HL-60 (cell line): ENCODE data around the gene ASB8.

Experiments
- DNase-seq, 2 experiments: peaks; one replicate each; pipeline ENCODE4 v3.0.0-alpha.2; 2010 to 2020; ENCODE audit warnings: low read depth in 1 of 2, low spot score in 1 of 2
- H3K27ac ChIP-seq: fragments of 250-450 bp; sonication (Bioruptor Pico); replicated peaks from 2 replicates; pipeline ENCODE4 v1.5.1; 2020; ENCODE audit warnings: mild to moderate bottlenecking, moderate library complexity
- H3K27me3 ChIP-seq: fragments of 250-450 bp; sonication (Bioruptor Pico); 2 replicates; pipeline ENCODE4 v1.5.1; 2021; ENCODE audit warnings: mild to moderate bottlenecking, moderate library complexity; ENCODE audit not compliant: insufficient read depth, poor library complexity, severe bottlenecking
- H3K4me3 ChIP-seq: replicated peaks from 2 replicates; pipeline ENCODE4 v1.5.1; 2011; ENCODE audit warnings: mild to moderate bottlenecking, control low read depth, low read length; ENCODE audit not compliant: insufficient read depth
- GABPA ChIP-seq: IDR thresholded peaks from 2 replicates; pipeline ENCODE4 v1.6.1; 2012; ENCODE audit warnings: low read depth
- POLR2AphosphoS5 ChIP-seq: IDR thresholded peaks from 2 replicates; pipeline ENCODE4 v1.6.1; 2012; ENCODE audit warnings: low read depth
- SPI1 ChIP-seq: IDR thresholded peaks from 2 replicates; pipeline ENCODE4 v1.6.1; 2012; ENCODE audit warnings: low read depth, mild to moderate bottlenecking, borderline replicate concordance
- TF ChIP-seq, protein P1 (sequence below): IDR thresholded peaks from one replicate; pipeline ENCODE4 v1.5.1; 2011; ENCODE audit warnings: low read length, control low read depth, inconsistent platforms; ENCODE audit not compliant: insufficient read depth
- TF ChIP-seq, protein P2 (sequence below): IDR thresholded peaks from 2 replicates; pipeline ENCODE4 v1.6.1; 2012; ENCODE audit warnings: low read depth; ENCODE audit not compliant: insufficient replicate concordance

ASB8 gene

DNA sequence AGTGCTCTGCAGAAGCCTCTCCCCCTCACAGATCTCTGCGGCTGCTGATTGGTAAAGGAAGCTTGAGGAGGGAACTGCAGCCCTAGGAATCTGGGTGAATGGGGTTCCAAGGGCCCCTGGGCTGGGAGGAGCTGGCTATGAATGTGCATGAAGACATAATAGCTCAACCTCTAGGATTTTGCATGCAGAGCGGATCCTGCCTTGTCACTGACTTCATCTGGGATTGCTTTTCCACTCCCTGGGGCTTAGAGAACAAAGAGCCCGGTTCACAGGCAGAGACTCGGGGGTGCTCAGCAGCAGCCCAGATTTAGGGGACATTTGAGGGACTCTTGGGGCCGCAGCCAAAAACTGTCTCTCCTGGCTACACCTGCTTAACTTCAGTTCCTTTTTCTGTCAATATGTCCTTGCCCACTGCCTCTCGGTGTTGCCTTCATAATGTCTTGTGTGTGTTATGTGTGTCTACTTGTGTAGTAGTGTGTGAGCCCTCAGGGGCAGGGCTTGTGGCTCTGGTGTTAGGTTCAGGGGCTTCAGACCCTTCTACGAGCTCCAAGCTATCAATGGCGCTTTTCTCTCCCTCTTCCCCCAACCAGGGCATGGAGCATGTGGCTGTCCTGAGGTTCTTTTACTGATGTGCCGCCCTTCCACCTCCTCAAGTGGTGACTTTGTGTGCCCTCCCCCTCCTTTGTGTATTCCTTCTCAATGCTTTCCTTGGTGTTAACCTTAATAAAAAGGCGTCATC lies 28.0 kb upstream of the ASB8 start:
- TF ChIP-seq, protein P1, sequence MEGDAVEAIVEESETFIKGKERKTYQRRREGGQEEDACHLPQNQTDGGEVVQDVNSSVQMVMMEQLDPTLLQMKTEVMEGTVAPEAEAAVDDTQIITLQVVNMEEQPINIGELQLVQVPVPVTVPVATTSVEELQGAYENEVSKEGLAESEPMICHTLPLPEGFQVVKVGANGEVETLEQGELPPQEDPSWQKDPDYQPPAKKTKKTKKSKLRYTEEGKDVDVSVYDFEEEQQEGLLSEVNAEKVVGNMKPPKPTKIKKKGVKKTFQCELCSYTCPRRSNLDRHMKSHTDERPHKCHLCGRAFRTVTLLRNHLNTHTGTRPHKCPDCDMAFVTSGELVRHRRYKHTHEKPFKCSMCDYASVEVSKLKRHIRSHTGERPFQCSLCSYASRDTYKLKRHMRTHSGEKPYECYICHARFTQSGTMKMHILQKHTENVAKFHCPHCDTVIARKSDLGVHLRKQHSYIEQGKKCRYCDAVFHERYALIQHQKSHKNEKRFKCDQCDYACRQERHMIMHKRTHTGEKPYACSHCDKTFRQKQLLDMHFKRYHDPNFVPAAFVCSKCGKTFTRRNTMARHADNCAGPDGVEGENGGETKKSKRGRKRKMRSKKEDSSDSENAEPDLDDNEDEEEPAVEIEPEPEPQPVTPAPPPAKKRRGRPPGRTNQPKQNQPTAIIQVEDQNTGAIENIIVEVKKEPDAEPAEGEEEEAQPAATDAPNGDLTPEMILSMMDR: no peak
- TF ChIP-seq SPI1: no peak; the same call in 1 of the 2 replicates
- TF ChIP-seq POLR2AphosphoS5: no peak
- no peak for TF ChIP-seq GABPA
- TF ChIP-seq, protein P2, sequence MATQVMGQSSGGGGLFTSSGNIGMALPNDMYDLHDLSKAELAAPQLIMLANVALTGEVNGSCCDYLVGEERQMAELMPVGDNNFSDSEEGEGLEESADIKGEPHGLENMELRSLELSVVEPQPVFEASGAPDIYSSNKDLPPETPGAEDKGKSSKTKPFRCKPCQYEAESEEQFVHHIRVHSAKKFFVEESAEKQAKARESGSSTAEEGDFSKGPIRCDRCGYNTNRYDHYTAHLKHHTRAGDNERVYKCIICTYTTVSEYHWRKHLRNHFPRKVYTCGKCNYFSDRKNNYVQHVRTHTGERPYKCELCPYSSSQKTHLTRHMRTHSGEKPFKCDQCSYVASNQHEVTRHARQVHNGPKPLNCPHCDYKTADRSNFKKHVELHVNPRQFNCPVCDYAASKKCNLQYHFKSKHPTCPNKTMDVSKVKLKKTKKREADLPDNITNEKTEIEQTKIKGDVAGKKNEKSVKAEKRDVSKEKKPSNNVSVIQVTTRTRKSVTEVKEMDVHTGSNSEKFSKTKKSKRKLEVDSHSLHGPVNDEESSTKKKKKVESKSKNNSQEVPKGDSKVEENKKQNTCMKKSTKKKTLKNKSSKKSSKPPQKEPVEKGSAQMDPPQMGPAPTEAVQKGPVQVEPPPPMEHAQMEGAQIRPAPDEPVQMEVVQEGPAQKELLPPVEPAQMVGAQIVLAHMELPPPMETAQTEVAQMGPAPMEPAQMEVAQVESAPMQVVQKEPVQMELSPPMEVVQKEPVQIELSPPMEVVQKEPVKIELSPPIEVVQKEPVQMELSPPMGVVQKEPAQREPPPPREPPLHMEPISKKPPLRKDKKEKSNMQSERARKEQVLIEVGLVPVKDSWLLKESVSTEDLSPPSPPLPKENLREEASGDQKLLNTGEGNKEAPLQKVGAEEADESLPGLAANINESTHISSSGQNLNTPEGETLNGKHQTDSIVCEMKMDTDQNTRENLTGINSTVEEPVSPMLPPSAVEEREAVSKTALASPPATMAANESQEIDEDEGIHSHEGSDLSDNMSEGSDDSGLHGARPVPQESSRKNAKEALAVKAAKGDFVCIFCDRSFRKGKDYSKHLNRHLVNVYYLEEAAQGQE: no peak
- Histone ChIP-seq H3K4me3 (no peak overlapping the region), H3K27ac (no peak overlapping the region), H3K27me3 (peaks cover 35% of the 10 kb centered on the region)
- no peak for DNase-seq

DNA sequence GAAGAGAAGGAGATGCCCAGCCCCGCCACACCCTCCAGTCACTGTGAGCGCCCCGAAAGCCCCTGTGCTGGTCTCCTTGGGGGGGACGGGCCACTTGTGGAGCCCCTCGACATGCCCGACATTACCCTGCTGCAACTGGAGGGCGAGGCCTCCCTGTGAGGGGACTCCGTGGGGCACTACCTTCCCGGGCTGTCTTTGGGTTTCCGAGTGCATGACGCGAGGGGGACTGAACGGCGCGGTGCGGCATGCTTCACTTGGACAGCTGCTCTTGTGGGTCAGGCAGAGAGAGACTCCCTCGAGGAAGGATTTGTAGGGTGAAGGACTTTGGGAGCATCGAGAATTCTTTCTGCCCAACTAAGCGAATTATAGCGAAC lies 27.2 kb upstream of the ASB8 start:
- H3K27ac ChIP-seq: no peak overlapping the region
- no peak for DNase-seq
- H3K27me3 ChIP-seq: peaks cover 35% of the 10 kb centered on the region
- TF ChIP-seq SPI1: no peak
- no peak for TF ChIP-seq GABPA
- TF ChIP-seq, protein P2: no peak
- no peak for TF ChIP-seq POLR2AphosphoS5
- TF ChIP-seq, protein P1: no peak
- no peak overlapping the region for H3K4me3 ChIP-seq

DNA sequence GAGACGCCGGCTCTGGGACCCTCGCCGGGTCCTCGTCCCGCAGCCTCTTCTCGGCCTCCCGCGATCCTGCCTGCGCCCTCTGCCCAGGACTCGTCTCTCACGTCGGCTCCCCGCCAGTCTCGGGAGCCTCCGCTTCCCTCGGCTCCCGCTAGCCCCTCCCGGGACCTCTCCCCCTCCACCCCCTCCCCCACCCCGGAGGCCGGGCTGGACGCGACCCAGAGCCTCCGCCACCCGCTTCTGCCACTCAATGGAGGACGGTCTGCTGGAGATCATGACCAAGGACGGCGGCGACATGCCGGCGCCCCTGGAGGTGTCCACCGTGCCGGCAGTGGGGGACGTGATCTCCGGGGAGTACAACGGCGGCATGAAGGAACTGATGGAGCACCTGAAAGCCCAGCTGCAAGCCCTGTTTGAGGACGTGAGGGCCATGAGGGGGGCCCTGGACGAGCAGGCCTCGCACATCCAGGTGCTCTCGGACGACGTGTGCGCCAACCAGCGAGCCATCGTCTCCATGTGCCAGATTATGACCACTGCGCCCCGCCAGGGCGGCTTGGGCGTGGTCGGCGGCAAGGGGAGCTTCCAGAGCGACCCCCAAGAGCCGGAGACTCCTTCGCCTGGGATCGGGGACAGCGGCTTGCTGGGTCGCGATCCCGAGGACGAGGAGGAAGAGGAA lies 26.7 kb upstream of the ASB8 start:
- no peak for TF ChIP-seq GABPA
- TF ChIP-seq, protein P2: no peak
- TF ChIP-seq, protein P1: no peak
- no peak for TF ChIP-seq POLR2AphosphoS5
- TF ChIP-seq SPI1: no peak
- Histone ChIP-seq H3K27me3 (peaks cover 35% of the 10 kb centered on the region), H3K27ac (no peak overlapping the region), H3K4me3 (peak overlapping the region; percentile 45)
- no peak for DNase-seq
